WERI-Rb-1 (cell line): ENCODE results near the gene PPP1R11.

ENCODE experiments used
- DNase-seq: peaks from one replicate; pipeline ENCODE4 v3.0.0-alpha.2; 2020
- H3K27ac ChIP-seq: fragments of 250-450 bp; sonication (Bioruptor Pico); 2 replicates; pipeline ENCODE4 v1.5.1; 2020; ENCODE audit warnings: mild to moderate bottlenecking, moderate library complexity
- H3K27me3 ChIP-seq: fragments of 250-450 bp; sonication (Bioruptor Pico); 2 replicates; pipeline ENCODE4 v1.5.1; 2021; ENCODE audit warnings: mild to moderate bottlenecking, low read depth, moderate library complexity; ENCODE audit not compliant: insufficient read depth, severe bottlenecking
- H3K36me3 ChIP-seq: fragments of 250-450 bp; sonication (Bioruptor Pico); 2 replicates; pipeline ENCODE4 v1.5.1; 2020; ENCODE audit warnings: mild to moderate bottlenecking, moderate library complexity
- H3K4me3 ChIP-seq: 2 replicates; pipeline ENCODE4 v1.5.1; 2011; ENCODE audit warnings: low read depth, mild to moderate bottlenecking, control low read depth, low read length
- H3K9me3 ChIP-seq: fragments of 250-450 bp; sonication (Bioruptor Pico); 2 replicates; pipeline ENCODE4 v1.5.1; 2021; ENCODE audit warnings: mild to moderate bottlenecking, moderate library complexity; ENCODE audit not compliant: severe bottlenecking
- TF ChIP-seq, protein P1 (sequence below): IDR thresholded peaks from 2 replicates; pipeline ENCODE4 v1.5.1; 2011; ENCODE audit warnings: low read depth, mild to moderate bottlenecking, control low read depth, inconsistent platforms, low read length

Gene PPP1R11

DNA sequence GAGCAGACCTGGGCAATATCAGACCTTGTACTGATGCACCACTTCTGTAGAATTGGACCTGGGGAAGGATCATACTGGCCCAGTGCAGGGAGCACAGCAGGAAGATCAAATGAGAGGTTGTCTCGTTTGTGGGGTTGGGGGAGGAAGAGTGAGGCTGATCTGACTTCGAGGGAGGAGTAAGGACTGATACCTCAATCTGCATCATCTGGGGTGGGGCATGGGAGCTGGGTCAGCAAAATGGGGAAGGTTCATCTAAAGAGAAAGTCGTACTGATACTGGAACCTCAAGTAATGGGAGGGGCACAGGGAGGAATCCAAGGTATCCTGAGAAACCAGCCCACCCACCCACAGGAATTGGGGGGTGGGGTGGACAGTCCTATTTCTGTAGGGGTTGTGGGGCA is 4.9 kb downstream of the PPP1R11 start:
- Histone ChIP-seq H3K4me3 (no peak overlapping the region), H3K9me3 (no peaks in the 10 kb centered on the region), H3K27ac (no peak overlapping the region), H3K36me3 (peaks cover 16% of the 10 kb centered on the region), H3K27me3 (peaks cover 38% of the 10 kb centered on the region)
- TF ChIP-seq, protein P1, sequence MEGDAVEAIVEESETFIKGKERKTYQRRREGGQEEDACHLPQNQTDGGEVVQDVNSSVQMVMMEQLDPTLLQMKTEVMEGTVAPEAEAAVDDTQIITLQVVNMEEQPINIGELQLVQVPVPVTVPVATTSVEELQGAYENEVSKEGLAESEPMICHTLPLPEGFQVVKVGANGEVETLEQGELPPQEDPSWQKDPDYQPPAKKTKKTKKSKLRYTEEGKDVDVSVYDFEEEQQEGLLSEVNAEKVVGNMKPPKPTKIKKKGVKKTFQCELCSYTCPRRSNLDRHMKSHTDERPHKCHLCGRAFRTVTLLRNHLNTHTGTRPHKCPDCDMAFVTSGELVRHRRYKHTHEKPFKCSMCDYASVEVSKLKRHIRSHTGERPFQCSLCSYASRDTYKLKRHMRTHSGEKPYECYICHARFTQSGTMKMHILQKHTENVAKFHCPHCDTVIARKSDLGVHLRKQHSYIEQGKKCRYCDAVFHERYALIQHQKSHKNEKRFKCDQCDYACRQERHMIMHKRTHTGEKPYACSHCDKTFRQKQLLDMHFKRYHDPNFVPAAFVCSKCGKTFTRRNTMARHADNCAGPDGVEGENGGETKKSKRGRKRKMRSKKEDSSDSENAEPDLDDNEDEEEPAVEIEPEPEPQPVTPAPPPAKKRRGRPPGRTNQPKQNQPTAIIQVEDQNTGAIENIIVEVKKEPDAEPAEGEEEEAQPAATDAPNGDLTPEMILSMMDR = no peak
- DNase-seq = no peak

DNA sequence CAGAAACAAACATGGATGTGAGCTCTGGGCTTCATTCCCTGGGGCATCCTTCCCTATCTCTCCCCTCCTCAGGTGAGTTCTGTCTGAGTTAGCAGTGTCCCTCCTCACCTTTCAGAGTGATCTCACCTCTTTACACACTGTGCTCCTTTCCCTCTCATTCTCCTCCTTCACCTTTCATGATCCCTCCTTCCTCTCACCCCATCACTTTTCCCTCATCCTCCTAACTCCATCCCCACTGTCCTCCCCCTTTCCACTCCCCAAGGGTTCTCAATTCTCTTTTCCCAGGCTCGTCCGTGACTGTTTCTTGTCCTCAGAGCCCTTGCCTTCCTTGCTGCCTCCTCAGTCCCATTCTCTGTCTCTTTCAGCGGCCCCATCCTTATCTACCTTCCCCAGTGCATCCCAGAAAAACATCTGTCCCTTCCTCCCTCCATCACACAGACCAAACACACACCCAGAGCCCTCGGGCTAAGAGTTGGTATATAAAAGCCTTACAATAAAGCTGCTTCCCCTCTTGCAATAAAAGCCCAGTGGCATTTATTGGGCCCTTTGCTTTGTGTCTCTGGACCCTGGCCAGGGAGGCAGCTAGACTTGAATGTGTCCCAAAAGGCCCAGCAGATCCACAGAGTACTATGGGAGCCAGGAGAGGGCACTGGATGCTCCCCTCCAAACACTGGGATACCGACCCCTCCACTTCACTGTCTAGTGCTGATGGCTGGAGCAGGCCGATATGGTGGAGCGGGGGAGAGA is 6.7 kb downstream of the PPP1R11 start:
- peaks cover 11% of the 10 kb centered on the region for H3K36me3 ChIP-seq
- peaks cover 57% of the 10 kb centered on the region for H3K27me3 ChIP-seq
- no peaks in the 10 kb centered on the region for H3K9me3 ChIP-seq
- DNase-seq = no peak
- TF ChIP-seq, protein P1 = no peak
- H3K27ac ChIP-seq = no peak overlapping the region
- no peak overlapping the region for H3K4me3 ChIP-seq

DNA sequence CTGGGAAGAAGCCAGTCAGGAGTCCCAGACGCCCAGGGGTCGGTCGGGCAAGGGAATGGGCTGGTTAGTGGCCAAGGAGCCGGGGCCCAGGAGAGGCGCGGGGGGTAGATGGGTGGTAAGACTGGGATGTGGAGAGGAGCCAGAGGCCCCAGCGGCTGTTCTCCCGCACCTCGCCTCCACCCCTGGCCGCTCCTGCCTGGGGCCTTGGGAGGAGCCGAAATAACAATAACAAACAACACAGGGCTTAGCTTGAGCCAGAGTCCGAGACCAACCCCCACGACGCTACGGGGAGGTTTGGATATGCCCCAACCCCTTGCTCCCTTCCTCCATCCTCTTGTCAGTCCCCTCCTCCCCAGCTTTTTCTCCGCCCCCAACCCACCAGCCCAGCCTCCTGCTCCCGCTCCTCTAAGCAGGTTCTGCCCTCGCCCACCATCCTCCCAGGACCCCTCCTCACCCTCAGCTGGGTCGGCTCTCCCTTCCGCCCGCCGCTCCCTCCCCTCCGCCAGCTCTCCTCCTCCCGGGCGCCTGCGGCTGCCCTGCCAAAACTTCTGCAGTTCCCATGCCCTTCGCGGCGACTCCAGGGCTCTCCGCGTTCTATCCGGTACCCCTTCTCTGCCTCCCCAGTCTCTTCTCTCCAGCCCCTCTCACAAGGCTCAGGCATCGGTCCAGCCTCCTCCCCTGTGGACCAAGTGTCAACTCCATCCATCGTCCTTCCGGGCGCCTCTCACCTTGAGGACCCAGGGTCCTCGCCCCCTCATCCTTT is 7.5 kb downstream of the PPP1R11 start:
- no peak for DNase-seq
- TF ChIP-seq, protein P1 = no peak
- Histone ChIP-seq H3K27ac (no peak overlapping the region), H3K36me3 (peaks cover 11% of the 10 kb centered on the region), H3K27me3 (peaks cover 65% of the 10 kb centered on the region), H3K9me3 (no peaks in the 10 kb centered on the region), H3K4me3 (peak overlapping the region; percentile 27)

DNA sequence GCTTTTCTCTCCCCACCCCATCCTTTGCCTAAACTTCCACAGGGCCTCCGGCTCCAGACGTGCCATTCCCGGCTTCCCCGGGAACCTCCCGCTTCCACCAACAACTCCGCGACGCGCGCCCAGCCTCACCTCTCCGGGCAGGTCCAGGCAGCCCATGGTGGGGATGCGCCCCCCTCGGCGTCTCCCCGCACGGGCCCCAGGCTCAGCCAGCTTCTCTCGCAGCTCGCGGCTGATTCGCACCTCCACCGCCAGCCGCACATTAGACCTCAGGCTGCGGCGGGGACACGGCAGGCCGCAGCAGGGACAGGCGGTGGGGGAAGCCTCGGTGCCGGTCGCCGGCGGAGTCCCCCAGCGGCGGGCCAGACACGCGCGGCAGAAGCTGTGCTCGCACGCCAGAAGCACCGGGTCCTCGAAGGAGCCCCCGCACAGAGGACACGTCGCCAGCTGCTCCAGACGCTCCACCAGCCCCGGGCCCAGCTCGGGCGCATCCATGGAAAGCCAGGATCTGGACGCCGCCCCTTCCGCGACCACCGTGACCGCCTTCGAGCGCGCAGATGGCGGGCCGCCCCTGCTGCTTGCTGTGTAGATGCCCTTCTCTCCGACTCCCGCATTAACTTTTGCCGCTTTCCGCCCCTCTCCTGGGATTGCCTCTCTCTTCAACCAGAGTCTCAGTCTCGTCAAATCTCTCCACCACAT is 8.2 kb downstream of the PPP1R11 start, which contains the start of gene RNF39:
TSS of gene RNF39 (minus strand) at position 676 of the 696 bp plus-strand sequence. CDS start at position 492, 184 bp downstream.
- Histone ChIP-seq H3K9me3 (no peaks in the 10 kb centered on the region), H3K4me3 (peak within 1 kb of the TSS; percentile 27), H3K36me3 (peaks cover 3% of the 10 kb centered on the region), H3K27ac (no peak within 1 kb of the TSS), H3K27me3 (peaks cover 72% of the 10 kb centered on the region)
- DNase-seq = peak; percentile 36
- TF ChIP-seq, protein P1 = 0 out of 2 replicates have a peak, but pooled peaks have one; percentile 5

DNA sequence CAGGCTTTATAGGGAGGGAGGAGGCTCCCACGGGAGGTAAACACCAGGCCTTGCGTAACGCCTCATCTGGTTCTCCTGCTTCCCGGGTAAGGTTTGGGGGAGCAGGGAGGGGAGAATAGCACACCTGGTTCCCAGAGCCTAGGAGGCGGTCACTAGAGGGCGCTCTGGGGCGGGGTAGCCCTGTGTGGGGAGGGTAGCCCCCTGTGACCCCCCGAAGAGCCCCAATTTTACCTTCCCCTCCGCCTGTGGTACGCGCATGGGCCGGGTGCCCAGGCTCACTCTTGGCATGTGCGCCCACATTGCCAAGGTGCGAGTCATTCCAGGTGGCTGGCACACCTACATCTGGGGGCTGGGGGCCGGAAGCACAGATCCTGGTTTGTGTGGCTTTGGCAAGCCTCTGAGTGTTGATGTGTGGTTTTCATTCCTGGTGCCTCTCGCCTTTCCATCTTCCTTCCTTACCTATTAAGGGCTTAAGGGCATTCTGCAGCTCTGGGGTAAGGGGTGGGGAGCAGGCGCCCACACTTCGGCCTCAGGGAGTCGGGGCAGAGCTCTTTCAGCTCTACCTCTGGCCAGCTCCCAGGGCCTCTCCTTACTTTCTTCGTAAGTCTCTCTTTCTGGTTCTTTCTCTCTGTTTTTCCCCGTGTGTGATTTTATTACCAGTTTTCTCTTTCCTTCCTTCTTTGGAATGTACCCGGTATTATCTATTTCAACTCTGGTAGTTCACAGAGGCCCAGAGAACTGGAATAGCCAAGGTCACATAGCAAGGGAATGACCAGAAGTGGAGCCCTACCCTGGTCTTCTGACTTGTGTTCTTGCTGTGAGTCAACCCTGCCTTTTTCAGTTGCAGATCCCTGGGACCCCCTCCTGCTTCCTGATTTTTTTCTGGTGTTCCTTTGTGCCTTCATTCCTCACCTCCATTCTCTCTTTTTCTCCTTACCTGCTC is 9.1 kb downstream of the PPP1R11 start:
- H3K4me3 ChIP-seq = peak overlapping the region; percentile 27
- H3K36me3 ChIP-seq = no peaks in the 10 kb centered on the region
- H3K27ac ChIP-seq = no peak overlapping the region
- peaks cover 3% of the 10 kb centered on the region for H3K9me3 ChIP-seq
- H3K27me3 ChIP-seq = peaks cover 76% of the 10 kb centered on the region
- DNase-seq = peak; percentile 55
- TF ChIP-seq, protein P1 = peak; percentile 95
